ENCODE measurements around the gene MAD2L2. TPM values are rescaled to one million over a fixed set of nuclear protein-coding genes. Genes with fewer than 3 reads are reported as not detected.

The MAD2L2 gene
- total RNA-seq, 1 experiment from 2014 or later, result 283 TPM

- H4K20me1 ChIP-seq (ENCODE audit: control insufficient read depth, insufficient read depth, insufficient read length), result no peaks in the 10 kb centered on the region
- H2BK15ac ChIP-seq (ENCODE audit: low read depth, low read length), result no peak overlapping the region
- WGBS (ENCODE audit: extremely low coverage, insufficient read length, low lambda C conversion rate), result no CpG with 5 or more reads among the region's 30 CpGs
- H3K23me2 ChIP-seq (ENCODE audit: insufficient read length, low read depth, low read length, poor library complexity, severe bottlenecking), result peaks cover 3% of the 10 kb centered on the region
- peaks cover 18 to 28% of the 10 kb centered on the region in 2 experiments for H3K4me1 Mint-ChIP-seq
- H3K9me3 ChIP-seq (ENCODE audit: control insufficient read depth, low read depth, low read length), result no peaks in the 10 kb centered on the region
- no peak overlapping the region for H3K56ac ChIP-seq (ENCODE audit: insufficient read length, low read depth, low read length)
- H3K4me2 ChIP-seq (ENCODE audit: insufficient read depth, insufficient read length, low read length), result peak overlapping the region; percentile 29
- no peak overlapping the region for H3T11ph ChIP-seq (ENCODE audit: low read length)
- no peak overlapping the region for H2AFZ ChIP-seq (ENCODE audit: low read length)
- no peaks in the 10 kb centered on the region; the same call in 1 of the 2 replicates for H3K27me3 ChIP-seq (ENCODE audit: insufficient read depth, low read length)
- H3K27me3 Mint-ChIP-seq (ENCODE audit: low read depth), result peaks cover 45% of the 10 kb centered on the region
- H2BK12ac ChIP-seq (ENCODE audit: insufficient read length, low read depth, low read length), result no peak overlapping the region
- TF ChIP-seq CTCF (conservative IDR thresholded peaks at IDR 0.05), result 0 out of 3 replicates have a peak, but pooled peaks have one; percentile 12
- no peak overlapping the region for H3K4ac ChIP-seq (ENCODE audit: low read depth, low read length)
- no peak overlapping the region for H2BK20ac ChIP-seq (ENCODE audit: low read depth, low read length, poor library complexity, severe bottlenecking)
- H2BK120ac ChIP-seq (ENCODE audit: low read depth, low read length, poor library complexity, severe bottlenecking), result peak overlapping the region; percentile 63
- H2AK5ac ChIP-seq (ENCODE audit: insufficient read length, low read length), result no peak overlapping the region
- no peak overlapping the region for H3K18ac ChIP-seq (ENCODE audit: insufficient read length, low read depth, low read length)
- H3K27ac Mint-ChIP-seq, result no peak overlapping the region
- no peak overlapping the region for H3K27ac ChIP-seq (ENCODE audit: insufficient read length, low read depth, low read length)
- no peaks in the 10 kb centered on the region for H3K79me1 ChIP-seq (ENCODE audit: insufficient read depth, low read depth, low read length, poor library complexity, severe bottlenecking)
- no peak overlapping the region for H2BK5ac ChIP-seq (ENCODE audit: insufficient read length, low read length)
- no peak overlapping the region for H3K23ac ChIP-seq (ENCODE audit: insufficient read length, low read depth, low read length)
- H4K91ac ChIP-seq (ENCODE audit: insufficient read length, low read depth, low read length), result no peak overlapping the region
- no peaks in the 10 kb centered on the region for H3K4me1 ChIP-seq (ENCODE audit: insufficient read depth, low read length)
- DNase-seq, result peak; percentile 77
- peak overlapping the region; percentile 40 to 67; a peak in 4 of 5 replicates for H3K4me3 Mint-ChIP-seq
- H3K14ac ChIP-seq (ENCODE audit: insufficient read depth, low read length), result no peak overlapping the region
- H3K36me3 Mint-ChIP-seq (ENCODE audit: insufficient read depth in 1 of 3, low read depth in 3 of 3), result no peaks in the 10 kb centered on the region; a peak in 1 of 7 replicates
- H3K9ac ChIP-seq (ENCODE audit: extremely low read depth, insufficient read length, low read length), result no peak overlapping the region
- H3K79me2 ChIP-seq (ENCODE audit: insufficient read depth, low read length), result no peaks in the 10 kb centered on the region
- H4K5ac ChIP-seq (ENCODE audit: insufficient read length, low read depth, low read length), result no peak overlapping the region
- no peak overlapping the region for H4K8ac ChIP-seq (replicated peaks; ENCODE audit: insufficient read length, low read depth, low read length)
- no peaks in the 10 kb centered on the region; a peak in 1 of 5 replicates for H3K9me3 Mint-ChIP-seq
These were observed 32.2 kb downstream of the MAD2L2 start for GRCh38 chr1:11648732-11649158.

Measured in H9 (cell line).